Measurements from ENCODE around the gene TLCD3B.
A peak's percentile ranks its signal among the peaks of the same experiment; 100 is the strongest.
"Not testable (repeated sequence)": the region's sequence is repeated elsewhere in the genome, so short reads cannot be mapped to it uniquely, and the experiment has no call there.

TLCD3B gene

DNA sequence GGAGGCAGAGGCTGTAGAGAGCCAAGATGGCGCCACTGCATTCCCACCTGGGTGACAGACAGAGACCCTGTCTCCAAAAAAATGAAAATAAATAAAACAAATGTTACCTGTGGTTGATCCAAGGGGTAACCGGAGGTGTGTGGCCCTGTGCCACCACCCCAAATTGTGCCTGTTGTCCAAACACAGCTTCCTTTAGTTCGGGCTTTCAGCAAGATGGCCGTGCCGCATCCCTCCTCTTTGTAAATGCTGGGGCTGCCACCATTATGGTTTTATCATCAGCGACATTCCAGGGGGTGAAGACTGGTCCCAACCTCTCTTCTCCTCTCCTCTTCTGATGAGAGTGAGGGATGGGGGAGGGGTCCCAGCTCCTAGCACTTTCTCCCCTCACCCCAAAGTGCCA lies 8.2 kb downstream of the TLCD3B start, which contains the start of gene C16orf92:
TSS of gene C16orf92 (plus strand) at position 312 of the 400 bp plus-strand sequence. CDS start 143 bp downstream, outside the sequence.
- Histone ChIP-seq H3K18ac (ENCODE audit: low read depth in 1 of 2, low read length in 2 of 2) (no peak within 1 kb of the TSS), H3K4me3 (ENCODE audit: insufficient read depth in 1 of 2, low read depth in 1 of 2, low read length in 2 of 2) (no peak within 1 kb of the TSS), H2AK5ac (ENCODE audit: low read length, severe bottlenecking) (no peak within 1 kb of the TSS), H2BK12ac (ENCODE audit: low read length in 2 of 2) (no peak within 1 kb of the TSS), H3K4ac (ENCODE audit: low read depth in 1 of 2, low read length in 2 of 2) (no peak within 1 kb of the TSS), H3K4me2 (ENCODE audit: low read length, poor library complexity, severe bottlenecking) (no peak within 1 kb of the TSS), H3K27ac (ENCODE audit: low read length, poor library complexity, severe bottlenecking) (no peak within 1 kb of the TSS), H4K8ac (ENCODE audit: low read length) (no peak within 1 kb of the TSS), H2AFZ (ENCODE audit: low read depth, low read length) (no peak within 1 kb of the TSS), H3K36me3 (ENCODE audit: control insufficient read depth in 1 of 2, insufficient read depth in 2 of 2, low read depth in 1 of 2, low read length in 2 of 2) (no peaks in the 10 kb centered on the region), H2BK5ac (ENCODE audit: low read depth, low read length, poor library complexity, severe bottlenecking) (no peak within 1 kb of the TSS), H4K91ac (ENCODE audit: low read length) (no peak within 1 kb of the TSS), H3K14ac (ENCODE audit: low read length in 2 of 2) (no peak within 1 kb of the TSS), H2BK15ac (ENCODE audit: low read depth, poor library complexity, severe bottlenecking) (no peak within 1 kb of the TSS), H3K9me3 (ENCODE audit: control insufficient read depth, low read length) (no peaks in the 10 kb centered on the region), H3K9ac (ENCODE audit: low read length) (no peak within 1 kb of the TSS), H2BK120ac (ENCODE audit: low read depth, low read length) (no peak within 1 kb of the TSS), H3K23ac (ENCODE audit: low read length in 2 of 2) (no peak within 1 kb of the TSS), H3K27me3 (ENCODE audit: control insufficient read depth in 1 of 2, insufficient read depth in 1 of 2, low read length in 2 of 2) (peaks cover 32 to 68% of the 10 kb centered on the region in 2 experiments), H3K79me1 (replicated peaks; ENCODE audit: low read length, poor library complexity, severe bottlenecking) (no peaks in the 10 kb centered on the region), H3K4me1 (ENCODE audit: control insufficient read depth, insufficient read depth, low read depth, low read length) (peaks cover 13% of the 10 kb centered on the region)
- WGBS = 88% methylated on average over 3 of the region's 6 CpGs
- no peak for DNase-seq

DNA sequence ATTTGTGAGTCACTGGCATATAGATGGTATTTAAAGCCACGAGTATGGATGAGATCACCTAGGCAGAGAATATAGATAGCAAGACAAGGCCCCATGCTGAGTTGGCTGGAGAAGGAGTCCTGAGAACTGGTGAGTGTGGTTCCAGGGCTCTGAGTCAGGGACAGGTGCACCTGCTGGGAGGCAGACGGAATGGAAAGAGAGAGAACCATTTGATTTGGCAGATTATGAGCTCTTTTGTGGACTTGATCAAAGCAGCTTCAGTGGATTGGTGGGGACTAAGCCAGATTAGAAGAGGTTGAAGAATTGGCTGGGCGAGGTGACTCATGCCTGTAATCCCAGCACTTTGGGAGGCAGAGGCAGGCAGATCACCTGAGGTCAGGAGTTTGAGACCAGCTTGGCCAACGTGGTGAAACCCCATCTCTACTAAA lies 12.3 kb downstream of the TLCD3B start:
- Histone ChIP-seq H2AFZ (ENCODE audit: low read depth, low read length) (no peak overlapping the region), H2BK5ac (ENCODE audit: low read depth, low read length, poor library complexity, severe bottlenecking) (no peak overlapping the region), H3K9ac (ENCODE audit: low read length) (no peak overlapping the region), H3K27ac (ENCODE audit: low read length, poor library complexity, severe bottlenecking) (no peak overlapping the region), H2BK120ac (ENCODE audit: low read depth, low read length) (no peak overlapping the region), H3K4me1 (ENCODE audit: control insufficient read depth, insufficient read depth, low read depth, low read length) (peaks cover 10% of the 10 kb centered on the region), H2BK15ac (ENCODE audit: low read depth, poor library complexity, severe bottlenecking) (no peak overlapping the region), H4K91ac (ENCODE audit: low read length) (no peak overlapping the region), H3K27me3 (ENCODE audit: control insufficient read depth in 1 of 2, insufficient read depth in 1 of 2, low read length in 2 of 2) (peaks cover 5 to 34% of the 10 kb centered on the region in 2 experiments), H3K4me2 (ENCODE audit: low read length, poor library complexity, severe bottlenecking) (no peak overlapping the region), H3K23ac (ENCODE audit: low read length in 2 of 2) (no peak overlapping the region), H2AK5ac (ENCODE audit: low read length, severe bottlenecking) (no peak overlapping the region), H3K79me1 (replicated peaks; ENCODE audit: low read length, poor library complexity, severe bottlenecking) (no peaks in the 10 kb centered on the region), H3K36me3 (ENCODE audit: control insufficient read depth in 1 of 2, insufficient read depth in 2 of 2, low read depth in 1 of 2, low read length in 2 of 2) (no peaks in the 10 kb centered on the region), H4K8ac (ENCODE audit: low read length) (no peak overlapping the region), H3K18ac (ENCODE audit: low read depth in 1 of 2, low read length in 2 of 2) (no peak overlapping the region), H3K9me3 (ENCODE audit: control insufficient read depth, low read length) (no peaks in the 10 kb centered on the region), H2BK12ac (ENCODE audit: low read length in 2 of 2) (no peak overlapping the region), H3K4me3 (ENCODE audit: insufficient read depth in 1 of 2, low read depth in 1 of 2, low read length in 2 of 2) (no peak overlapping the region), H3K14ac (ENCODE audit: low read length in 2 of 2) (no peak overlapping the region), H3K4ac (ENCODE audit: low read depth in 1 of 2, low read length in 2 of 2) (no peak overlapping the region)
- WGBS = 82% methylated on average over 3 of the region's 4 CpGs
- peak; percentile 17 for DNase-seq

DNA sequence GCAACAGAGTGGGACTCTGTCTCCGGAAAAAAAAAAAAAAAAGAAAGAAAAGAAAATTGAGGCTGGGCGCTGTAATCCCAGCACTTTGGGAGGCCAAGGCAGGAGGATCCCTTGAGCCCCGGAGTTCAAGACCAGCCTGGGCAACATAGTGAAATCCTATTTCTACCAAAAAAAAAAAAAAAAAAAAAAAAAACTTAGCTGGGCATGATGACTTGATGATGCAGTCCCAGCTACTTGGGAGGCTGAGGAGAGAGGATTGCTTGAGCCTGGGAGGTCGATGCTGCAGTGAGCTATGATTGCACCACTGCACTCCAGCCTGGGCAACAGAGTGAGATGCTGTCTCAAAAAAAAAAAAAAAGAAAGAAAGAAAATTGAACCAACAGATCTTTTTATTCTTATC lies 13.1 kb downstream of the TLCD3B start:
- not testable (repeated sequence) for H3K4me1 ChIP-seq (ENCODE audit: control insufficient read depth, insufficient read depth, low read depth, low read length); H3K4ac ChIP-seq (ENCODE audit: low read depth in 1 of 2, low read length in 2 of 2); H3K14ac ChIP-seq (ENCODE audit: low read length in 2 of 2); H2BK120ac ChIP-seq (ENCODE audit: low read depth, low read length); H3K4me3 ChIP-seq (ENCODE audit: insufficient read depth in 1 of 2, low read depth in 1 of 2, low read length in 2 of 2); H4K8ac ChIP-seq (ENCODE audit: low read length); H3K27ac ChIP-seq (ENCODE audit: low read length, poor library complexity, severe bottlenecking); H2BK5ac ChIP-seq (ENCODE audit: low read depth, low read length, poor library complexity, severe bottlenecking); H3K23ac ChIP-seq (ENCODE audit: low read length in 2 of 2); H3K36me3 ChIP-seq (ENCODE audit: control insufficient read depth in 1 of 2, insufficient read depth in 2 of 2, low read depth in 1 of 2, low read length in 2 of 2); H2BK15ac ChIP-seq (ENCODE audit: low read depth, poor library complexity, severe bottlenecking); H3K79me1 ChIP-seq (replicated peaks; ENCODE audit: low read length, poor library complexity, severe bottlenecking); H3K9ac ChIP-seq (ENCODE audit: low read length); H2BK12ac ChIP-seq (ENCODE audit: low read length in 2 of 2); DNase-seq; H3K18ac ChIP-seq (ENCODE audit: low read depth in 1 of 2, low read length in 2 of 2); H2AK5ac ChIP-seq (ENCODE audit: low read length, severe bottlenecking); H3K4me2 ChIP-seq (ENCODE audit: low read length, poor library complexity, severe bottlenecking); H4K91ac ChIP-seq (ENCODE audit: low read length); H2AFZ ChIP-seq (ENCODE audit: low read depth, low read length); H3K9me3 ChIP-seq (ENCODE audit: control insufficient read depth, low read length)
- H3K27me3 ChIP-seq (ENCODE audit: control insufficient read depth in 1 of 2, insufficient read depth in 1 of 2, low read length in 2 of 2) = peaks cover 5 to 26% of the 10 kb centered on the region in 2 experiments
- WGBS = 100% methylated on average over 2 of the region's 4 CpGs

DNA sequence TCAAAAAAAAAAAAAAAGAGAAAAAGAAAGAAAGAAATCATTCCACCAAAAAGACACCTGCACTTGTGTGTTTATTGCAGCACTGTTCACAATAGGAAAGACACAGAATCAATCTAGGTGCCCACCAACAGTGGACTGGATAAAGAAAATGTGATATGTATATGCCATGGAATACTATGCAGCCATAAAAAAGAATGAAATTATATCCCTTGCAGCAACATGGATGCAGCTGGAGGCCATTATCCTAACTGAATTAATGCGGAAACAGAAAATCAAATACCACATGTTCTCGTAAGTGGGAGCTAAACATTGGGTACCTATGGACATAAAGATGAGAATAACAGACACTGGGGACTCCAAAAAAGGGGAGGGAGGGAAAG lies 13.8 kb downstream of the TLCD3B start:
- Histone ChIP-seq H3K27ac (ENCODE audit: low read length, poor library complexity, severe bottlenecking) (no peak overlapping the region), H3K9me3 (ENCODE audit: control insufficient read depth, low read length) (no peaks in the 10 kb centered on the region), H2AK5ac (ENCODE audit: low read length, severe bottlenecking) (no peak overlapping the region), H2BK12ac (ENCODE audit: low read length in 2 of 2) (no peak overlapping the region), H3K4me1 (ENCODE audit: control insufficient read depth, insufficient read depth, low read depth, low read length) (peaks cover 10% of the 10 kb centered on the region), H2BK120ac (ENCODE audit: low read depth, low read length) (no peak overlapping the region), H3K27me3 (ENCODE audit: control insufficient read depth in 1 of 2, insufficient read depth in 1 of 2, low read length in 2 of 2) (peaks cover 6 to 24% of the 10 kb centered on the region in 2 experiments), H2BK5ac (ENCODE audit: low read depth, low read length, poor library complexity, severe bottlenecking) (no peak overlapping the region), H3K14ac (ENCODE audit: low read length in 2 of 2) (no peak overlapping the region), H2BK15ac (ENCODE audit: low read depth, poor library complexity, severe bottlenecking) (no peak overlapping the region), H3K23ac (ENCODE audit: low read length in 2 of 2) (no peak overlapping the region), H3K4me2 (ENCODE audit: low read length, poor library complexity, severe bottlenecking) (no peak overlapping the region), H2AFZ (ENCODE audit: low read depth, low read length) (no peak overlapping the region), H3K36me3 (ENCODE audit: control insufficient read depth in 1 of 2, insufficient read depth in 2 of 2, low read depth in 1 of 2, low read length in 2 of 2) (no peaks in the 10 kb centered on the region), H3K4me3 (ENCODE audit: insufficient read depth in 1 of 2, low read depth in 1 of 2, low read length in 2 of 2) (no peak overlapping the region), H3K79me1 (replicated peaks; ENCODE audit: low read length, poor library complexity, severe bottlenecking) (no peaks in the 10 kb centered on the region), H3K9ac (ENCODE audit: low read length) (no peak overlapping the region), H4K91ac (ENCODE audit: low read length) (no peak overlapping the region), H3K18ac (ENCODE audit: low read depth in 1 of 2, low read length in 2 of 2) (no peak overlapping the region), H3K4ac (ENCODE audit: low read depth in 1 of 2, low read length in 2 of 2) (no peak overlapping the region), H4K8ac (ENCODE audit: low read length) (no peak overlapping the region)
- whole genome bisulfite sequencing = 96% methylated on average over 2 of the region's 2 CpGs
- DNase-seq = no peak
